Adrenal gland (tissue), 12 donors: ENCODE data around the gene CACNA1C. TPM values are rescaled to one million over a fixed set of nuclear protein-coding genes. Genes with fewer than 3 reads are reported as not detected.

Experiments
- DNase-seq, 7 donors: peaks; one replicate each; pipeline ENCODE4 v3.0.0-alpha.2; 2019 to 2020
- H3K27ac ChIP-seq, 5 donors: fragments of 200-600 bp; sonication (generic) in 4 of 5; 1 replicate in 3 of 5; 2 replicates in 2 of 5; pipeline versions ENCODE4 v1.5.1 to v1.8.0; 2016 to 2020; ENCODE audit warnings: mild to moderate bottlenecking in 1 of 5
- H3K27me3 ChIP-seq: fragments of 200-600 bp; 2 replicates; pipeline ENCODE4 v1.8.0; 2021
- H3K36me3 ChIP-seq, 2 donors: fragments of 200-600 bp; replicated peaks in 1 of 2; 1 replicate in 1 of 2; 2 replicates in 1 of 2; pipeline versions ENCODE4 v1.5.1 to v1.8.0; 2018 to 2022
- H3K4me1 ChIP-seq, 2 donors: fragments of 200-600 bp; replicated peaks in 1 of 2; 1 replicate in 1 of 2; 2 replicates in 1 of 2; pipeline versions ENCODE4 v1.5.1 to v1.8.0; 2018 to 2021
- H3K4me3 ChIP-seq, 4 donors: fragments of 200-600 bp; sonication (generic) in 3 of 4; one replicate each; pipeline ENCODE4 v1.5.1; 2016 to 2018
- H3K9me3 ChIP-seq, 3 donors: fragments of 200-600 bp; sonication (generic) in 1 of 3; replicated peaks in 1 of 3; 1 replicate in 2 of 3; 2 replicates in 1 of 3; pipeline versions ENCODE4 v1.5.1 to v1.8.0; 2016 to 2021
- POLR2A ChIP-seq, 2 donors: fragments of 450-650 bp; IDR thresholded peaks; one replicate each; pipeline ENCODE4 v1.6.1; 2017; ENCODE audit warnings: antibody characterized with exemption in 2 of 2, mild to moderate bottlenecking in 2 of 2, moderate library complexity in 1 of 2
- WGBS, 4 donors: extraction: QIAGEN DNeasy Blood & Tissue Kit in 2 of 4; methylation state at CpG; one replicate each; pipeline versions ENCODE4 v1.1.5 to v1.1.7; 2013 to 2017; 5-methylcytosine and 5-hydroxymethylcytosine counted together
- intact Hi-C, 2 donors: fragments of 100-400 bp; cut with DNase I; formaldehyde crosslinking; loops; one replicate each; pipeline versions ENCODE4 v1.14.1 to v1.15.0; 2022 to 2023
- polyA plus RNA-seq, 3 donors: library from polyadenylated mRNA; stranded (reverse); fragments of 200-250 nt in 2 of 3; fragments of 350-450 nt in 1 of 3; fragmentation: Illumina TruSeq in 1 of 3; extraction: RNeasy Lipid Tissue Mini Kit (QIAGEN cat#74804) in 1 of 3; gene quantifications; one replicate each; pipeline ENCODE4 v1.2.3, GENCODE V29; 2013 to 2014
- total RNA-seq, 9 donors: library from RNA; depleted of rRNA in 4 of 9; stranded (reverse); fragments of >200 nt in 4 of 9; fragments of 120-200 nt in 1 of 9; fragmentation: NEBNext Ultra II Directional in 1 of 9; extraction: Animal tissue kit (Norgen Biotek cat#: 25700) in 1 of 9; gene quantifications; one replicate each; pipeline versions ENCODE4 v1.1.0 to v1.2.4, GENCODE V29; 2013 to 2023
- TF ChIP-seq, protein P1 (sequence below), 6 experiments: fragments of 450-650 bp in 4 of 6; fragments of 200-600 bp in 2 of 6; sonication (generic) in 1 of 6; IDR thresholded peaks; 1 replicate in 5 of 6; 2 replicates in 1 of 6; pipeline versions ENCODE4 v1.5.1 to v1.8.0; 2016 to 2021; ENCODE audit warnings: antibody characterized with exemption in 6 of 6, mild to moderate bottlenecking in 2 of 6, moderate library complexity in 1 of 6
- donor health status: healthy with polysubstance abuse.
- donor health status: Bipolar disorder and iron deficiency.
- donor health status: DM: yes; HTN: yes; CAD: no.
- donor health status: DM: no; HTN: no; CAD: no.
- donor health status: DM: no; HTN: no; CAD: no.
- donor health status: DM: yes; HTN: yes; CAD: no.

Gene CACNA1C
- total and polyA plus RNA-seq, 12 donors, result 1.4 to 5.8 (median 3.5) TPM

- TF ChIP-seq, protein P1, sequence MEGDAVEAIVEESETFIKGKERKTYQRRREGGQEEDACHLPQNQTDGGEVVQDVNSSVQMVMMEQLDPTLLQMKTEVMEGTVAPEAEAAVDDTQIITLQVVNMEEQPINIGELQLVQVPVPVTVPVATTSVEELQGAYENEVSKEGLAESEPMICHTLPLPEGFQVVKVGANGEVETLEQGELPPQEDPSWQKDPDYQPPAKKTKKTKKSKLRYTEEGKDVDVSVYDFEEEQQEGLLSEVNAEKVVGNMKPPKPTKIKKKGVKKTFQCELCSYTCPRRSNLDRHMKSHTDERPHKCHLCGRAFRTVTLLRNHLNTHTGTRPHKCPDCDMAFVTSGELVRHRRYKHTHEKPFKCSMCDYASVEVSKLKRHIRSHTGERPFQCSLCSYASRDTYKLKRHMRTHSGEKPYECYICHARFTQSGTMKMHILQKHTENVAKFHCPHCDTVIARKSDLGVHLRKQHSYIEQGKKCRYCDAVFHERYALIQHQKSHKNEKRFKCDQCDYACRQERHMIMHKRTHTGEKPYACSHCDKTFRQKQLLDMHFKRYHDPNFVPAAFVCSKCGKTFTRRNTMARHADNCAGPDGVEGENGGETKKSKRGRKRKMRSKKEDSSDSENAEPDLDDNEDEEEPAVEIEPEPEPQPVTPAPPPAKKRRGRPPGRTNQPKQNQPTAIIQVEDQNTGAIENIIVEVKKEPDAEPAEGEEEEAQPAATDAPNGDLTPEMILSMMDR (IDR thresholded peaks at IDR 0.05), result no peak
- no peak for TF ChIP-seq POLR2A (IDR thresholded peaks at IDR 0.05)
- Histone ChIP-seq H3K36me3 (no peaks in the 10 kb centered on the region), H3K4me1 (no peaks in the 10 kb centered on the region), H3K27me3 (no peaks in the 10 kb centered on the region), H3K27ac (no peak overlapping the region), H3K4me3 (no peak overlapping the region), H3K9me3 (no peaks in the 10 kb centered on the region)
- WGBS, 4 donors, result 85 to 90% (median 87%) methylated on average over 6 to 8 of the region's 8 CpGs
- no peak for DNase-seq
- intact Hi-C loops, result no loop called here
Measured at GRCh38 chr12:2318286-2318685, 265.5 kb downstream of the CACNA1C start.

DNA sequence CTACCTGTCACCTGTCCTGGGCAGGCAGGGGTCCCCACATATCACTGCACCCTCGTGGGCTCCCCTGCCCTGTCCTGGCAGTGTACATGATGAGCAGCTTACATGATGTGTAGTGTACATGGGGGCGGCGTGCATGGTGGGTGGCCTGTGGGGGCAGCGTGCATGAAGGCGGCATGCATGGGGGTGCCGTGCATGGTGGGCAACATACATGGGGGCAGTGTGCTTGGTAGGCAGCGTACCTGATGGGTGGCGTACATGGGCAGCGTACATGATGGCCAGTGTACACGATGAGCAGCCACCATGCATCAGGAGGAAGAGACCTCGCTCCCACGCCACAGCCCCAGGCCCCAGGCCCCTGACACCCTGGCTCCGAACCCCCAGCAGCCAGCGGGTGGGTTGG lies 266.3 kb downstream of the CACNA1C start:
- no peaks in the 10 kb centered on the region for H3K36me3 ChIP-seq
- no peak for DNase-seq
- WGBS, 4 donors, result 92 to 98% (median 93%) methylated on average over 12 to 14 of the region's 14 CpGs
- H3K4me1 ChIP-seq, result peaks cover 0 to 5% of the 10 kb centered on the region in 2 donors
- TF ChIP-seq POLR2A (IDR thresholded peaks at IDR 0.05), result no peak
- TF ChIP-seq, protein P1 (IDR thresholded peaks at IDR 0.05), result no peak
- intact Hi-C loops, result no loop called here
- no peaks in the 10 kb centered on the region for H3K9me3 ChIP-seq
- no peak overlapping the region for H3K4me3 ChIP-seq
- peak overlapping the region in 1 of 5 donors; percentile 22 for H3K27ac ChIP-seq
- H3K27me3 ChIP-seq, result no peaks in the 10 kb centered on the region

DNA sequence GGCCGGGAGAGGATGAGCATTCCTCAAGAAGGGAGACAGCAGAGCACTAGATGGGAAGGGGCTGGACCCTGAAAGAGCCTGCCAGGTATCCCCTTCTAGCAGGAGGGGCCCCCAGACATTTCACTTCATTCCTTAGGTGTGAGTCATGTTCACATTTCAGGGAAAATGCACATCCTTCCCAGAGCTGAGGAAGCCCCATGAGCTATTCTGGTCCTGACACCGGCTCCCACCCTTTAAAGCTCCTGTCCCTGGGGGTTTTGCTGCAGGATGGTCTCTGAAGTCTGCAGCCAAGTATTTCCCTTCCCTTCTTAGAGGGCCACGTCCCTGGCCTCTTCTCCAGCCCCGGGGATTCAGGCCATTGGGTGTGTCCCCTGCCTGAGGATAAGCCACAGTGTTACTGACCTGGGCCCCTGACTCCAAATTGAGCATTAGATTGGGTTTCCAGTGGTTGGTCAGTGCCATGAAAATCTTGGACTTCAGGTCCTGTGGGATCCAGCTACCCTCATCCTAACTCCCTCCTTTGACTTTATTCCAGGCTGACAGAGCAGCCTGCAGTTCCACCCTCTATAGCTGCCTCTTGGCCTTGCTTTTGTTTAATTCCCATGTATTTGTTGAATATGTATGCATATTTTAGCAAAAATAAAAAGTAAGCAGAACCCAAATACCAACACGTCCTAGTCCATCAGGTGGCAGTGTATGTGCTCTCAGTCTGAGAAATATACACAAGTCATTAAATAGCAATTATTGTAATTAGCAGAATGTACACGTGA lies 267.1 kb downstream of the CACNA1C start:
- H3K36me3 ChIP-seq, result no peaks in the 10 kb centered on the region
- TF ChIP-seq, protein P1 (IDR thresholded peaks at IDR 0.05), result no peak
- no peak for TF ChIP-seq POLR2A (IDR thresholded peaks at IDR 0.05)
- 67 to 71% (median 68%) methylated on average over 5 to 6 of the region's 6 CpGs for WGBS, 4 donors
- intact Hi-C loops, result no loop called here
- H3K27ac ChIP-seq, result peak overlapping the region in 1 of 5 donors; percentile 22
- H3K4me1 ChIP-seq, result peaks cover 0 to 10% of the 10 kb centered on the region in 2 donors
- H3K9me3 ChIP-seq, result no peaks in the 10 kb centered on the region
- no peaks in the 10 kb centered on the region for H3K27me3 ChIP-seq
- DNase-seq, result no peak
- H3K4me3 ChIP-seq, result no peak overlapping the region

DNA sequence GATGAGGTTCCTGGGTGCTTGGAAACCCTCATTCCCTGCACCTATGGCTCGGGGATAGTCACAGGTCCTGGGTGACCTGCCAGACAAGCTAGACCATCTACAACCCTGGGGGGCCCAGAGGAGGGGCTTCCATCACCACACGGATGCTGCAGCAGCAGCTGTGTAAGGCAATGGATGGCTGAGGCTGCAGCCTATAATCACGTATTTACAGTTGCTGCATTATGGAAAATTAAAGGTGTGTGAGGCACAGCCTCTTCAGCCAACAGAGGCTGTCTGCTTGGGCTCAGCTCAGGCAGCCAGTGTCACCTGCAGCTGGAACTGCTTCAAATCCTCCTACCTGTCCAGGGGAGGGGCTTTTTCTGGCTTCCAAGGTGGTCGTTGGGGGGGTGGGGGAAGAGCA lies 268.1 kb downstream of the CACNA1C start:
- peaks cover 0 to 10% of the 10 kb centered on the region in 2 donors for H3K4me1 ChIP-seq
- no peak overlapping the region for H3K27ac ChIP-seq
- H3K9me3 ChIP-seq, result no peaks in the 10 kb centered on the region
- TF ChIP-seq, protein P1 (IDR thresholded peaks at IDR 0.05), result no peak
- TF ChIP-seq POLR2A (IDR thresholded peaks at IDR 0.05), result no peak
- intact Hi-C loops, result no loop called here
- H3K27me3 ChIP-seq, result no peaks in the 10 kb centered on the region
- H3K4me3 ChIP-seq, result no peak overlapping the region
- no peaks in the 10 kb centered on the region for H3K36me3 ChIP-seq
- DNase-seq, result no peak
- WGBS, 4 donors, result 45 to 76% (median 74%) methylated on average over 4 of the region's 4 CpGs
